Measurements from ENCODE around the gene DUS2.
A peak's percentile ranks its signal among the peaks of the same experiment; 100 is the strongest.

GRCh38 chr16:68022728-68023537 lies at the start of gene DUS2, which contains the start of gene DDX28:
- no peak for TF ChIP-seq CTCF (IDR thresholded peaks at IDR 0.05)
- TF ChIP-seq, protein P1, sequence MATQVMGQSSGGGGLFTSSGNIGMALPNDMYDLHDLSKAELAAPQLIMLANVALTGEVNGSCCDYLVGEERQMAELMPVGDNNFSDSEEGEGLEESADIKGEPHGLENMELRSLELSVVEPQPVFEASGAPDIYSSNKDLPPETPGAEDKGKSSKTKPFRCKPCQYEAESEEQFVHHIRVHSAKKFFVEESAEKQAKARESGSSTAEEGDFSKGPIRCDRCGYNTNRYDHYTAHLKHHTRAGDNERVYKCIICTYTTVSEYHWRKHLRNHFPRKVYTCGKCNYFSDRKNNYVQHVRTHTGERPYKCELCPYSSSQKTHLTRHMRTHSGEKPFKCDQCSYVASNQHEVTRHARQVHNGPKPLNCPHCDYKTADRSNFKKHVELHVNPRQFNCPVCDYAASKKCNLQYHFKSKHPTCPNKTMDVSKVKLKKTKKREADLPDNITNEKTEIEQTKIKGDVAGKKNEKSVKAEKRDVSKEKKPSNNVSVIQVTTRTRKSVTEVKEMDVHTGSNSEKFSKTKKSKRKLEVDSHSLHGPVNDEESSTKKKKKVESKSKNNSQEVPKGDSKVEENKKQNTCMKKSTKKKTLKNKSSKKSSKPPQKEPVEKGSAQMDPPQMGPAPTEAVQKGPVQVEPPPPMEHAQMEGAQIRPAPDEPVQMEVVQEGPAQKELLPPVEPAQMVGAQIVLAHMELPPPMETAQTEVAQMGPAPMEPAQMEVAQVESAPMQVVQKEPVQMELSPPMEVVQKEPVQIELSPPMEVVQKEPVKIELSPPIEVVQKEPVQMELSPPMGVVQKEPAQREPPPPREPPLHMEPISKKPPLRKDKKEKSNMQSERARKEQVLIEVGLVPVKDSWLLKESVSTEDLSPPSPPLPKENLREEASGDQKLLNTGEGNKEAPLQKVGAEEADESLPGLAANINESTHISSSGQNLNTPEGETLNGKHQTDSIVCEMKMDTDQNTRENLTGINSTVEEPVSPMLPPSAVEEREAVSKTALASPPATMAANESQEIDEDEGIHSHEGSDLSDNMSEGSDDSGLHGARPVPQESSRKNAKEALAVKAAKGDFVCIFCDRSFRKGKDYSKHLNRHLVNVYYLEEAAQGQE (IDR thresholded peaks at IDR 0.05; ENCODE audit: insufficient read depth in 1 of 2, low read depth in 2 of 2, low read length in 1 of 2), result peak in 1 of 2 experiments; percentile 75; a peak in 1 of 4 replicates
- 0 out of 2 replicates have a peak, but pooled peaks have one; percentile 69 for TF ChIP-seq SIN3A (IDR thresholded peaks at IDR 0.05; ENCODE audit: borderline replicate concordance, insufficient read depth, low read depth, low read length)
- TF ChIP-seq POLR2AphosphoS5 (IDR thresholded peaks at IDR 0.05; ENCODE audit: low read depth, low read length), result peak; percentile 90

Data from Panc1 (cell line).